GM18861 (cell line): ENCODE measurements around the gene TTC21B.
"Not testable (repeated sequence)": the region's sequence is repeated elsewhere in the genome, so short reads cannot be mapped to it uniquely, and the experiment has no call there.

Experiments
- ATAC-seq: cut with Tn5 transposase; IDR thresholded peaks from one replicate; pipeline ENCODE4 v1.9.1; 2021; ENCODE audit not compliant: unreplicated experiment

Gene TTC21B

DNA sequence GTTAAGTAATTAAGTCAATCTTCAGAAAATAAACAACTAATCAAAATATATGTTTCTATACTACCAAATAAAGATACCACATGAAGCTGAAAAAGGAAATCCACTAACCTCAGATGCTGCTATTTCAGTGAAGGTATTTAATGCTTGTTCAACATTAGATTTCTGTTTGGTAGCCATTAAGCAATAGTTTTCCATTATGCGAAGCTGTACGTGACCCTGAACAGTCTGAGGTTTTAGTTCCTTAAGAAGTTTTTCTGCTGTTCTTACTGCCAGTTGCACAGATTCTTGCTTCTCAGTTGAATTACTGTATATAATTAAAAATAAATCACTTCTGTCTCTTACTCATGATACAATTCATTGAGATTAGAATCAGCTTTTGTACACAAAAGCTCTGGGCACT, 65.4 kb downstream of the TTC21B start:
- ATAC-seq = no peak

GRCh38 chr2:165886487-165887146, 67.0 kb downstream of the TTC21B start:
- ATAC-seq = no peak

GRCh38 chr2:165877565-165878550, 75.7 kb downstream of the TTC21B start:
- ATAC-seq = no peak

- ATAC-seq = no peak
Measured at GRCh38 chr2:165876712-165877111, 76.9 kb downstream of the TTC21B start.

DNA sequence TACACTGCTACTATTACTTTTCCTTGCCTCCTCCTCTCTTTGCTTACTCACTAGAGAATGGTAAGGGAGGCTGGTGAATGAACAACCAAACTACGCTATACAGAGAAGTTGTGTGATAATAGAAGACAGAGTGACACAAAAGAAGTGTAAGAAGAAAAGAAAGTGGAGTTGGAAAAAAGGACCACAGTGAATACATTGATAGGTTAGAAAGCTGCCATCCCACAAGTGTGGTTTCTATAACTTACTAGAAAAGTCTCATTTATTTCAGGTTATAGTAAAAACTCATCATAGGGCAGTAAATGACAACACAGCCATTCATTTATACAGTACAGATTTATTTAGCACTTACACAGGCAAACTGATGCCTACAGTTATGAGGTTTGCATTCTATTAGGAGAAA, 77.3 kb downstream of the TTC21B start:
- no peak for ATAC-seq

DNA sequence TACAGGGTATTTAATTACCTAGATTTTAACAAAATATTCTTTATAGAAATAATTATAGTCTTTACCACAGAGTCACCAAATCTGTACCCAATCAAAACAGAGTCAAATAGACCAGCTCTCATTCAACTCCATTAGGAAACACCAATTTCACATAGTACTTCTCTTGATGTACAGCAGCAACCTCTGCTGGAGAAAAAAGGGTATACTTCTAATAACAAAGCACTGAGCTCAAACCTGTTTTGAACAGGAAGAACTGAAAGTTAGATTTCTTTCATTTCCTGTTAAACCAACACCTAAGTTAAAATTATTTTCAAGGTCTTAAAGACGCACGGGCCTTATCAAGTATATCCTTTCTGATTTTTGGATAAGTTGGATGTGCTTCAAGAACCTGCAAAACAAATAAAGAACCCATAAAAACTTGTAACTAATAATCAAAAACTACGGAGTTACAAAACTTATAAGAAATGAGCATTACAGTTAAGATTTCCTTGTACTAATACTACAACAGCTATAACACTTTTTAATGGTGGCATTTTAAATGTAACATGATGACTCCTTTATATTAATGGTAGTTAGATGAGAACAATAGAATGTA, 79.0 kb downstream of the TTC21B start:
- peak; percentile 99 for ATAC-seq

- ATAC-seq = no peak
Measured at GRCh38 chr2:165872101-165872791, 81.3 kb downstream of the TTC21B start.

DNA sequence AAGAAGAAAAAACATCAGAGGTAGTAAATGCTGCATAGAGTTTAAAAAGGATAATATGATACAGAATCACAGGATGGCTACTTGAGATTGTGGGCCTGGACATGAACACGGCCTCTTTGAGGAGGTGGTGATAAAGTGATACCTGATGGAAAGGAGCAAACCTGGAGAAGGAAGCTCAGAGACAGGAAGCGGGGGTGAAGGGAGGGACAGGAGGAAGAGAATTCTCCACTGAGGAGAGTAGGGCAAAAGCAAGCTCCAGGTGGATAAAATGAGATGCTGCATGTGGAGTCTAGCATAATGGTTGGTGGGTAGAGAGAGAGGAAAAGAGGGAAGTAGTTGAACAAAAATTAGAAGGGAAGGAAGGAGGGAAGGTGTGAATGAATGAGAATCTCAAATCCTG, 82.6 kb downstream of the TTC21B start:
- no peak for ATAC-seq

- ATAC-seq = no peak
Measured at GRCh38 chr2:165870346-165870745, 83.2 kb downstream of the TTC21B start.

- no peak for ATAC-seq
Measured at GRCh38 chr2:165868211-165868610, 85.4 kb downstream of the TTC21B start.

GRCh38 chr2:165864296-165864695, 89.3 kb downstream of the TTC21B start:
- no peak for ATAC-seq

DNA sequence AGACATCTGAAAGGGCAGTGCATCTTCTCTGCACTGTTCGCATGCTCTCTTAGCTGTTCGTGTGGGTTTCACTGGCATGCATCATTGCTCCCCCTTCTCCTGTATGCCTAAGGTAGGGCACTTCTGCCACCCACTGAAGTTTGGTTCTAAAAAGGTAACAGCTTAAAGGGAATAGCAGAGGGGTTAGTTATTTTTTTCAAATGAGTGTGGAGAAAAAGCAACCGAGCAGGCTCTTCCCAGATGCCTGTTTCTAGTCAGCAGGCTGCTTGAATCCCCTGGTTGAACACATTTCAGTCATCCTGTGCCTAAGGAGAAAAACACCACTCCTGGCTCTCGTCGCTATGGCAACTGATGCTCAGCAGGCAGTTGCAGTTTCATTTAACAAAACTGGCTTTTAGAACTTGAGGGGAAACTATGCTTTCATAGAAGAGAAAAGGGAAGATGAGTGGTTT, 89.7 kb downstream of the TTC21B start:
- peak; percentile 47 for ATAC-seq

DNA sequence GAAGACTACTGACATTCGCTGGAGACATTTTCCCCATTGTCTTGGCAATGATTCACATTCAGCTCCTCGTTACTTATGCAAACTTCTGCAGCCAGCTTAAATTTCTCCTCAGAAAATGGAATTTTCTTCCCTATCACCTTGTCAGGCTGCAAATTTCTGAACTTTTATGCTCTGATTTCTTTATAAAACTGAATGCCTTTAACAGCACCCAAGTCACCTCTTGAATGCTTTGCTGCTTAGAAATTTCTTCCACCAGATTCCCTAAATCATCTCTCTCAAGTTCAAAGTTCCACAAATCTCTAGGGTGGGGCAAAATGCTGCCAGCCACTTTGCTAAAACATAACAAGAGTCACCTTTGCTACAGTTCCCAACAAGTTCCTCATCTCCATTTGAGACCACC, 92.5 kb downstream of the TTC21B start:
- not testable (repeated sequence) for ATAC-seq

GRCh38 chr2:165859723-165860122, 93.9 kb downstream of the TTC21B start:
- not testable (repeated sequence) for ATAC-seq

DNA sequence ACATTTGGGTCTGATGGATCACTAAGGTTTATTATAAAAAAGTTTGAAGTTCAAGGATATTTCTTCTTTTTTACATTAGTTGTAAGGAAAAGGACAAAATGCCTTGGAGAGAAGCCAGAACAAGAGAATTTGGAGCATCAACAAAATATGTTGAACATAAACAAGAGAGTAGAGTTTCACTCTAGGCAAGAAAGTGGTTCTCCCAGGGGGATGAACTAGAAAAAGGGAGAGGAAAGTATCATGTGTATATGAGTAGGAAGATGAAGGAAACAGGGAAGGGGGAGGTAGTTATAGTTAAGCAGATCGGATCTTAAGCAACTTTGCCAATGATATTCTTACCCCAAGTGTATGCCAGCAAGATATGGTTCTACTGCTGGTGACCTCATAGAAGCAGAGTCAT, 95.7 kb downstream of the TTC21B start:
- ATAC-seq = no peak

DNA sequence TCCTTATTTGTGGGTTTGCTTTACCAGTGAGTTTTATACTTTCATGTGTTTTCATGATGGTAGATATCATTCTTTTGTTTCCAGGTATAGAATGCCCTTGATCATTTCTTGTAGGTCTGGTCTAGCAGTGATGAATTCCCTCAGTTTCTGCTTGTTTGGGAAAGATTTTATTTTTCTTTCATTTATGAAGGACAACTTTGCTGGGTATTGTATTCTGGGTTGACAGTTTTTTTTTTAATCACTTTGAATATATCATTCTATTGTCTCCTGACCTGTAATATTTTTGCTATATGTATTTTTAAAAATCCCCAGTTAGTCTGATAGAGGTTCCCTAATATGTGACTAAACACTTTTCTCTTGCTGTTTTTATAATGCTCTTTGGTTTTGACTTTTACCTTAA, 101.2 kb downstream of the TTC21B start:
- no peak for ATAC-seq

DNA sequence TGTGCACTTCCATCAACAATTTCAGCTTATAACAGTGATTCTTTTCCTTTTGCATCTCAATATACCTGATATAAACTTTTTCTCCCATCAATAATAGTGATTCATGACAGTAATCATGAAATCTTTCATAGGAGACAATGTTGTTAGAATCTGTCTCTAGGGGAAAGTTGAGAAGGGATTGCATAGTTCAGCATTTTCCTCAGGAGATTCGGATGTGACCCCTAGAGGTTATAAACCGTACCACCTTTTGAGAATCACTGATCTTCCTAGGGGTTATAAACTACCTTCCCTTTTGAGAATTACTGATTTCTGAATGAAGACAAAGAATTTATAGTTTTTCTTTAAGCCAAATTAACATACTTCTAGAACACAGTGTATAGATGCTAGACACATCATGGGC, 106.6 kb downstream of the TTC21B start:
- no peak for ATAC-seq

GRCh38 chr2:165846056-165846455, 107.5 kb downstream of the TTC21B start:
- no peak for ATAC-seq

GRCh38 chr2:165844216-165844615, 109.4 kb downstream of the TTC21B start:
- ATAC-seq = no peak

GRCh38 chr2:165843351-165843750, 110.2 kb downstream of the TTC21B start:
- no peak for ATAC-seq

- ATAC-seq = no peak
Measured at GRCh38 chr2:165840333-165840958, 113.1 kb downstream of the TTC21B start.
